ENCODE results near the gene TAS2R50. TPM values are rescaled to one million over a fixed set of nuclear protein-coding genes. Genes with fewer than 3 reads are reported as not detected.

The TAS2R50 gene
- total and polyA plus RNA-seq, 10 of the 15 experiments (the other 5 are each of a cell fraction or from before 2014, with no cell fraction given): 0.33 to 3.2 (median 1.6) TPM; not detected in 5

- ChIA-PET RAD21 (ENCODE audit: unreplicated experiment) (no interaction called here), SMC1A (ENCODE audit: uncharacterized antibody, unreplicated experiment) (no interaction called here), CTCF (interaction anchor here (1.1 kb wide), 1 partner anchor 13 kb away, joined by 3 read pairs; no protein-coding TSS in a partner anchor), POLR2A (interaction anchor here (0.7 kb wide), 1 partner anchor 151 kb away, joined by 4 read pairs; no protein-coding TSS in a partner anchor)
- Histone ChIP-seq H3K4me1 (ENCODE audit: control insufficient read depth, insufficient read depth, low read length) (no peaks in the 10 kb centered on the region), H3K4me3 (no peak overlapping the region), H3K79me2 (ENCODE audit: control insufficient read depth, insufficient read depth, low read length) (no peaks in the 10 kb centered on the region), H3K4me2 (ENCODE audit: control insufficient read depth, insufficient read depth) (no peak overlapping the region), H3K9ac (ENCODE audit: control insufficient read depth, insufficient read depth, low read length) (no peak overlapping the region), H3K9me3 (replicated peaks; ENCODE audit: control insufficient read depth, insufficient read depth, low read length) (no peaks in the 10 kb centered on the region), H3K36me3 (ENCODE audit: control insufficient read depth in 2 of 2, insufficient read depth in 2 of 2, low read length in 1 of 2) (no peaks in the 10 kb centered on the region), H2AFZ (ENCODE audit: control insufficient read depth, low read depth, low read length) (no peak overlapping the region), H3K27ac (ENCODE audit: control insufficient read depth, insufficient read depth) (no peak overlapping the region), H3K27me3 (replicated peaks in 1 of 2; ENCODE audit: control insufficient read depth in 2 of 2, insufficient read depth in 2 of 2, low read length in 1 of 2) (no peaks in the 10 kb centered on the region), H4K20me1 (ENCODE audit: control insufficient read depth, insufficient read depth) (no peaks in the 10 kb centered on the region; the same call in 1 of the 2 replicates)
- BruUV-seq (replicated peaks): no TSS peak
- DNase-seq (ENCODE audit: low read depth, low spot score) (peak; percentile 21), ATAC-seq (peak; percentile 82), FAIRE-seq (no peak)
- intact Hi-C loops (cut with micrococcal nuclease; ENCODE audit: unreplicated experiment) (no loop called here), in situ Hi-C loops (cut with MboI) (no loop called here)
- WGBS (ENCODE audit: insufficient coverage, insufficient replicate concordance, low lambda C conversion rate, missing lambda C conversion rate): 69% methylated on average over 5 of the region's 5 CpGs
- TF ChIP-seq CBX5 (IDR thresholded peaks at IDR 0.05; ENCODE audit: low read depth): no peak
- TF ChIP-seq MTA3 (IDR thresholded peaks at IDR 0.05; ENCODE audit: borderline replicate concordance, low read length): no peak
- no peak for TF ChIP-seq TARDBP (IDR thresholded peaks at IDR 0.05; ENCODE audit: borderline replicate concordance)
- TF ChIP-seq IKZF1 (conservative IDR thresholded peaks at IDR 0.05): no peak
- TF ChIP-seq NR2C2 (IDR thresholded peaks at IDR 0.05; ENCODE audit: borderline replicate concordance, control insufficient read depth, insufficient read length, low read depth): no peak
- TF ChIP-seq BCL11A (IDR thresholded peaks at IDR 0.05; ENCODE audit: low read depth, low read length): no peak
- TF ChIP-seq POLR2AphosphoS2 (IDR thresholded peaks at IDR 0.05; ENCODE audit: low read depth, low read length): no peak
- peak; percentile 91 for TF ChIP-seq TCF7 (IDR thresholded peaks at IDR 0.05; ENCODE audit: borderline replicate concordance)
- TF ChIP-seq MTA2 (IDR thresholded peaks at IDR 0.05; ENCODE audit: low read depth): peak; percentile 73
- TF ChIP-seq STAT3 (IDR thresholded peaks at IDR 0.05; ENCODE audit: low read depth, low read length): no peak
- TF ChIP-seq LARP7 (IDR thresholded peaks at IDR 0.05): no peak
- no peak for TF ChIP-seq HDAC6 (IDR thresholded peaks at IDR 0.05; ENCODE audit: unreplicated experiment)
- TF ChIP-seq PRDM15 (CRISPR knock-in tag; IDR thresholded peaks at IDR 0.05): no peak
- TF ChIP-seq NFYB (IDR thresholded peaks at IDR 0.05; ENCODE audit: insufficient read depth, low read depth, low read length): no peak
- TF ChIP-seq HDAC2 (IDR thresholded peaks at IDR 0.05): no peak
- TF ChIP-seq HCFC1 (IDR thresholded peaks at IDR 0.05; ENCODE audit: low read length): no peak
- TF ChIP-seq ZNF24 (IDR thresholded peaks at IDR 0.05): no peak
- TF ChIP-seq IRF5 (IDR thresholded peaks at IDR 0.05; ENCODE audit: borderline replicate concordance): no peak
- no peak for TF ChIP-seq CREM (IDR thresholded peaks at IDR 0.05; ENCODE audit: low read depth)
- no peak for TF ChIP-seq POLR2AphosphoS5 (IDR thresholded peaks at IDR 0.05; ENCODE audit: low read length)
- no peak for TF ChIP-seq NKRF (conservative IDR thresholded peaks at IDR 0.05)
- TF ChIP-seq NFIC (IDR thresholded peaks at IDR 0.05; ENCODE audit: low read depth, low read length): peak; percentile 44; the same call in 1 of the 2 replicates
Measured at GRCh38 chr12:10982244-10982643, 4.5 kb downstream of the TAS2R50 start.

All from GM12878 (cell line).